ENCODE measurements around the gene ERN1. TPM values are rescaled to one million over a fixed set of nuclear protein-coding genes. Genes with fewer than 3 reads are reported as not detected.
"Not testable (repeated sequence)": the region's sequence is repeated elsewhere in the genome, so short reads cannot be mapped to it uniquely, and the experiment has no call there.

The ERN1 gene
- total and polyA plus RNA-seq, 4 donors: 4.0 to 6.9 (median 5.9) TPM

- peaks cover 6% of the 10 kb centered on the region for H3K27me3 ChIP-seq (ENCODE audit: control insufficient read depth, insufficient read depth, low read length)
- H3K4me3 ChIP-seq (ENCODE audit: low read depth, low read length): no peak overlapping the region
- peaks cover 3% of the 10 kb centered on the region for H3K4me1 ChIP-seq (ENCODE audit: control insufficient read depth, insufficient read depth, low read length)
- 6% methylated on average over 20 of the region's 21 CpGs for WGBS (ENCODE audit: insufficient coverage)
- H3K36me3 ChIP-seq (ENCODE audit: control insufficient read depth, insufficient read depth, low read length): no peaks in the 10 kb centered on the region
- peak in 3 of 6 donors; percentile 5 to 66 (median 51) for DNase-seq (ENCODE audit: low read depth in 4 of 6, low spot score in 6 of 6)
- H3K27ac ChIP-seq (ENCODE audit: low read depth, low read length): no peak overlapping the region
- H3K9me3 ChIP-seq (ENCODE audit: control insufficient read depth, insufficient read depth, low read length): no peaks in the 10 kb centered on the region
These were observed 104.1 kb downstream of the ERN1 start for GRCh38 chr17:64025732-64026294.

DNA sequence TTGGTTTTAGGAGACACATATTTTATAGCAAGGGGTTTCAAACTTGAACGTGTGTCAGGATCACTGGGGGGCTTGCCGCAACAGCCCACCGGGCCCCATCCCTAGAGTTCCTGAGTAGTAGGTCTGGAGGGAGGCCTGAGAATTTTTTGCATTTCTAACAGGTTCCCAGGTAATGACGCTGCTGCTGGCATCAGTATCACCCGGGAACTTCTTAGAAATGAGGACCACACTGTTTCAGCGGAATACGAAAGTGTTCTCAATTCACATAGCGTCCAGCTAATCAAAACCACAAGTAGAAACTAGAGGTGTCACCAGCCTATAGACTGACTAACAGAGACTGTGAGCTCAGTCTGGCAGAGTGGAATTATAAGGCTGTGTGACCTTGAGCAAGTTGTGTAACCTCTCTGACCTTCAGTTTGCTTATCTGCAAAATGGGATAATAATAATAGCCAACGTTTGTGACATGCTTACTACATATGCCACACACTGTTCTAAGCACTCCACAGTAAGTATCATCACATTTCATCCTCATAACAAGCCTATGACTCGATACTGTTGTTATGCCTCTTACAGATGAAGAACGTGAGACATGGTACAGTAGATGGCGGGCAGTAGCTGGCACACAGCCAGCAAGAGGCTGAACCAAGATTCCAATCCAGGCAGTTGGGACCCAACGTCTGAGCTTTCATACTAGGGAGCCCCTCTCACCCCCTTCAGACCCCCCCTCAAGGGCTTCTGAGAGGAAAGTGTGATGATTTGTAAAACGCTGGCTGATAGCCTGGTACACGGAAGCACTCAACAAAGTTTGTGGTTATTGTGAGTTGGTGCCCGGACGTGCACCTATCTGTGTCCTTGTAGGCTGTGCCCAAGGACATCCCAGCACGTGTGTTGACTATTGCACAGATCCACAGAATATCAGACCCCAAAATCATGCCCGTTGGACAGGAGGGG, 104.9 kb downstream of the ERN1 start:
- WGBS (ENCODE audit: insufficient coverage): 82% methylated on average over 7 of the region's 19 CpGs
- Histone ChIP-seq H3K4me1 (ENCODE audit: control insufficient read depth, insufficient read depth, low read length) (peaks cover 3% of the 10 kb centered on the region), H3K27me3 (ENCODE audit: control insufficient read depth, insufficient read depth, low read length) (peaks cover 6% of the 10 kb centered on the region), H3K27ac (ENCODE audit: low read depth, low read length) (no peak overlapping the region), H3K9me3 (ENCODE audit: control insufficient read depth, insufficient read depth, low read length) (no peaks in the 10 kb centered on the region), H3K4me3 (ENCODE audit: low read depth, low read length) (no peak overlapping the region), H3K36me3 (ENCODE audit: control insufficient read depth, insufficient read depth, low read length) (no peaks in the 10 kb centered on the region)
- no peak for DNase-seq (ENCODE audit: low read depth in 4 of 6, low spot score in 6 of 6)

GRCh38 chr17:64024215-64024654, 105.7 kb downstream of the ERN1 start:
- Histone ChIP-seq H3K9me3 (ENCODE audit: control insufficient read depth, insufficient read depth, low read length) (no peaks in the 10 kb centered on the region), H3K4me1 (ENCODE audit: control insufficient read depth, insufficient read depth, low read length) (peaks cover 3% of the 10 kb centered on the region), H3K4me3 (ENCODE audit: low read depth, low read length) (no peak overlapping the region), H3K36me3 (ENCODE audit: control insufficient read depth, insufficient read depth, low read length) (no peaks in the 10 kb centered on the region), H3K27ac (ENCODE audit: low read depth, low read length) (no peak overlapping the region), H3K27me3 (ENCODE audit: control insufficient read depth, insufficient read depth, low read length) (peaks cover 6% of the 10 kb centered on the region)
- 85% methylated on average over 8 of the region's 8 CpGs for WGBS (ENCODE audit: insufficient coverage)
- no peak for DNase-seq (ENCODE audit: low read depth in 4 of 6, low spot score in 6 of 6)

- DNase-seq (ENCODE audit: low read depth in 4 of 6, low spot score in 6 of 6): no peak
- WGBS (ENCODE audit: insufficient coverage): 86% methylated on average over 5 of the region's 5 CpGs
These were observed 107.3 kb downstream of the ERN1 start for GRCh38 chr17:64022611-64023063.

GRCh38 chr17:64020056-64020766, 109.7 kb downstream of the ERN1 start, which contains the start of gene ICAM2:
Gene ICAM2 (minus strand): TSS chr17:64020633. CDS start chr17:64006691, 13,942 bp downstream.
- DNase-seq (ENCODE audit: low read depth in 4 of 6, low spot score in 6 of 6): no peak
- H3K27me3 ChIP-seq (ENCODE audit: control insufficient read depth, insufficient read depth, low read length): no peaks in the 10 kb centered on the region
- H3K4me1 ChIP-seq (ENCODE audit: control insufficient read depth, insufficient read depth, low read length): no peaks in the 10 kb centered on the region
- no peaks in the 10 kb centered on the region for H3K36me3 ChIP-seq (ENCODE audit: control insufficient read depth, insufficient read depth, low read length)
- no peaks in the 10 kb centered on the region for H3K9me3 ChIP-seq (ENCODE audit: control insufficient read depth, insufficient read depth, low read length)
- WGBS (ENCODE audit: insufficient coverage): 43% methylated on average over 13 of the region's 23 CpGs
- peak within 1 kb of the TSS; percentile 27 for H3K27ac ChIP-seq (ENCODE audit: low read depth, low read length)
- peak within 1 kb of the TSS; percentile 12 for H3K4me3 ChIP-seq (ENCODE audit: low read depth, low read length)

More at GRCh38 chr17:64022611-64023063, 107.3 kb downstream of the ERN1 start:
- peaks cover 6% of the 10 kb centered on the region for H3K27me3 ChIP-seq (ENCODE audit: control insufficient read depth, insufficient read depth, low read length)
- H3K4me1 ChIP-seq (ENCODE audit: control insufficient read depth, insufficient read depth, low read length): peaks cover 3% of the 10 kb centered on the region
- H3K36me3 ChIP-seq (ENCODE audit: control insufficient read depth, insufficient read depth, low read length): no peaks in the 10 kb centered on the region
- H3K9me3 ChIP-seq (ENCODE audit: control insufficient read depth, insufficient read depth, low read length): no peaks in the 10 kb centered on the region
- H3K4me3 ChIP-seq (ENCODE audit: low read depth, low read length): no peak overlapping the region
- no peak overlapping the region for H3K27ac ChIP-seq (ENCODE audit: low read depth, low read length)

DNA sequence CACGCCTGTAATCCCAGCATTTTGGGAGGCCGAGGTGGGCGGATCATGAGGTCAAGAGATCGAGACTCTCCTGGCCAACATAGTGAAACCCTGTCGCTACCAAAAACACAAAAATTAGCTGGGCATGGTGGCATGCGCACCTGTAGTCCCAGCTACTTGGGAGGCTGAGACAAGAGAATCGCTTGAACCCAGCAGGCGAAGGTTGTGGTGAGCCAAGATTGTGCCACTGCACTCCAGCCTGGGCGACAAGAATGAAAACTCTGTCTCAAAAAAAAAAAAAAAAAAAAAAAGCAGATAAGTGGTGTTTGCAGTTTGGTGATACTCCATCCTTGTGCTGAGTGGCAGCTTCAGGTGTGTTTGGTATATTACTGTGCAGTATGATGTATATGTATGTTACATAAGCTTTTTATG, 110.4 kb downstream of the ERN1 start:
- H3K4me1 ChIP-seq (ENCODE audit: control insufficient read depth, insufficient read depth, low read length); H3K36me3 ChIP-seq (ENCODE audit: control insufficient read depth, insufficient read depth, low read length); DNase-seq (ENCODE audit: low read depth in 4 of 6, low spot score in 6 of 6); H3K4me3 ChIP-seq (ENCODE audit: low read depth, low read length); H3K27me3 ChIP-seq (ENCODE audit: control insufficient read depth, insufficient read depth, low read length); H3K27ac ChIP-seq (ENCODE audit: low read depth, low read length); H3K9me3 ChIP-seq (ENCODE audit: control insufficient read depth, insufficient read depth, low read length): not testable (repeated sequence)
- WGBS (ENCODE audit: insufficient coverage): 86% methylated on average over 7 of the region's 9 CpGs

GRCh38 chr17:64017381-64017980, 112.5 kb downstream of the ERN1 start:
- H3K9me3 ChIP-seq (ENCODE audit: control insufficient read depth, insufficient read depth, low read length): no peaks in the 10 kb centered on the region
- no peaks in the 10 kb centered on the region for H3K36me3 ChIP-seq (ENCODE audit: control insufficient read depth, insufficient read depth, low read length)
- no peak overlapping the region for H3K4me3 ChIP-seq (ENCODE audit: low read depth, low read length)
- WGBS (ENCODE audit: insufficient coverage): no CpG with 5 or more reads among the region's 2 CpGs
- no peak overlapping the region for H3K27ac ChIP-seq (ENCODE audit: low read depth, low read length)
- H3K4me1 ChIP-seq (ENCODE audit: control insufficient read depth, insufficient read depth, low read length): no peaks in the 10 kb centered on the region
- DNase-seq (ENCODE audit: low read depth in 4 of 6, low spot score in 6 of 6): no peak
- no peaks in the 10 kb centered on the region for H3K27me3 ChIP-seq (ENCODE audit: control insufficient read depth, insufficient read depth, low read length)

- H3K27ac ChIP-seq (ENCODE audit: low read depth, low read length): no peak overlapping the region
- DNase-seq (ENCODE audit: low read depth in 4 of 6, low spot score in 6 of 6): no peak
- H3K4me3 ChIP-seq (ENCODE audit: low read depth, low read length): no peak overlapping the region
- no peaks in the 10 kb centered on the region for H3K36me3 ChIP-seq (ENCODE audit: control insufficient read depth, insufficient read depth, low read length)
- WGBS (ENCODE audit: insufficient coverage): no CpG with 5 or more reads among the region's 3 CpGs
- H3K9me3 ChIP-seq (ENCODE audit: control insufficient read depth, insufficient read depth, low read length): no peaks in the 10 kb centered on the region
- H3K27me3 ChIP-seq (ENCODE audit: control insufficient read depth, insufficient read depth, low read length): no peaks in the 10 kb centered on the region
- H3K4me1 ChIP-seq (ENCODE audit: control insufficient read depth, insufficient read depth, low read length): no peaks in the 10 kb centered on the region
These were observed 113.0 kb downstream of the ERN1 start for GRCh38 chr17:64016974-64017373.

DNA sequence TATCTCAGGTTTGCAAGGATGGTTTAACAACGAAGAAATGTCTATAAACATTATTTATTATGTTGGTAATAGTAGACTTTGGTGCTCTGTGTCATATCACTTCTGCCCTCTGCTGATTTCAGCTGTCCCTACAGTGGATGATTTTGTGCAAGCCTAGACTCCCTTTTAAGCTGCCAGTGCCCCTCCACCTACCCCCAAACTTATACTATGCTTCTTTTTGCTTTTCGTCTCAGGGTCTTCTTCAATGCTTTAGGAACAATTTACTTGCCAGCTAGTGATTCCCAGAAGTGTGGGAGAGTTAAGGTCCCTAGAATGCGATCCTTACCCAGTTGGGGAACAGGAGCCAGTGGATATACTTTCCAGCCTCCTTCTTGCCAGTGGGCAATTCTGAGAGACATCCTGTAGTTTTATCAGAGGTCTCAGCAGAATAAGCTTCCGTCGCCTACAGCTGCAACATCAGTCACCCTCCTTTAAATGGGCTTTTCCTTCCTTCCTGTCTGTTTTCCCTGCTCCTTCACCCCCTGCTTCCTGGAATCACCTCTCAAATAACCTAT, 113.6 kb downstream of the ERN1 start:
- H3K36me3 ChIP-seq (ENCODE audit: control insufficient read depth, insufficient read depth, low read length): no peaks in the 10 kb centered on the region
- WGBS (ENCODE audit: insufficient coverage): 76% methylated on average over 3 of the region's 5 CpGs
- no peak overlapping the region for H3K4me3 ChIP-seq (ENCODE audit: low read depth, low read length)
- H3K27me3 ChIP-seq (ENCODE audit: control insufficient read depth, insufficient read depth, low read length): no peaks in the 10 kb centered on the region
- DNase-seq (ENCODE audit: low read depth in 4 of 6, low spot score in 6 of 6): no peak
- no peaks in the 10 kb centered on the region for H3K9me3 ChIP-seq (ENCODE audit: control insufficient read depth, insufficient read depth, low read length)
- no peaks in the 10 kb centered on the region for H3K4me1 ChIP-seq (ENCODE audit: control insufficient read depth, insufficient read depth, low read length)
- H3K27ac ChIP-seq (ENCODE audit: low read depth, low read length): no peak overlapping the region
